Fibroblast of pulmonary artery (primary cell): ENCODE data around the gene MICU2.
A peak's percentile ranks its signal among the peaks of the same experiment; 100 is the strongest.

ENCODE experiments used
- DNase-seq: peaks from one replicate; pipeline ENCODE4 v3.0.0-alpha.2; 2010; ENCODE audit warnings: low read depth
- H3K4me3 ChIP-seq: replicated peaks from 2 replicates; pipeline ENCODE4 v1.5.1; 2011; ENCODE audit warnings: low read depth, mild to moderate bottlenecking, control low read depth, low read length, moderate library complexity
- CTCF ChIP-seq: IDR thresholded peaks from 2 replicates; pipeline ENCODE4 v1.5.1; 2011; ENCODE audit warnings: mild to moderate bottlenecking, control low read depth, low read length, inconsistent platforms; ENCODE audit errors: missing control alignments

Gene MICU2

DNA sequence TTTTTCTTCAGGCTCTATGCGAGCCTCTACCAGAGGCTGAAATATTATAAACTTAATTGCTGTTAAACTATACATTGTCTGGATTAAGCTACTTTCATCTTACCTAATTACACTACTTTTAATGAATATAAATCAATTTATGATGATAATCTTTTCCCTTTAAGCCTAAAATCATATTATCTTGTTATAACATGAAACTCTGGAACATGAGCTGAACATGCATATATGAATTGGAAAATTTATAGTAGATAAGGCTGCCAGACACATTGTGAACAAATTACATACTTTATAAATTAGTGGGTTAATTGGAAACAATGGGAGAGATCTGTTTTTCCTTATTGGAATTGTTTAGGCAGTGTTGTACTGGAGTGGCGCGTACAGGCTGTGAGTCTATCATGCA lies 99.6 kb downstream of the MICU2 start:
- H3K4me3 ChIP-seq: no peak overlapping the region
- no peak for TF ChIP-seq CTCF
- DNase-seq: no peak

- TF ChIP-seq CTCF: no peak
- no peak overlapping the region for H3K4me3 ChIP-seq
- no peak for DNase-seq
Measured at GRCh38 chr13:21501686-21502085, 102.3 kb downstream of the MICU2 start.

GRCh38 chr13:21486322-21486721 lies 117.6 kb downstream of the MICU2 start:
- no peak for TF ChIP-seq CTCF
- DNase-seq: no peak
- no peak overlapping the region for H3K4me3 ChIP-seq

GRCh38 chr13:21483748-21484147 lies 120.2 kb downstream of the MICU2 start:
- no peak overlapping the region for H3K4me3 ChIP-seq
- DNase-seq: no peak
- TF ChIP-seq CTCF: no peak

GRCh38 chr13:21481359-21481758 lies 122.6 kb downstream of the MICU2 start:
- DNase-seq: no peak
- H3K4me3 ChIP-seq: no peak overlapping the region
- TF ChIP-seq CTCF: no peak

DNA sequence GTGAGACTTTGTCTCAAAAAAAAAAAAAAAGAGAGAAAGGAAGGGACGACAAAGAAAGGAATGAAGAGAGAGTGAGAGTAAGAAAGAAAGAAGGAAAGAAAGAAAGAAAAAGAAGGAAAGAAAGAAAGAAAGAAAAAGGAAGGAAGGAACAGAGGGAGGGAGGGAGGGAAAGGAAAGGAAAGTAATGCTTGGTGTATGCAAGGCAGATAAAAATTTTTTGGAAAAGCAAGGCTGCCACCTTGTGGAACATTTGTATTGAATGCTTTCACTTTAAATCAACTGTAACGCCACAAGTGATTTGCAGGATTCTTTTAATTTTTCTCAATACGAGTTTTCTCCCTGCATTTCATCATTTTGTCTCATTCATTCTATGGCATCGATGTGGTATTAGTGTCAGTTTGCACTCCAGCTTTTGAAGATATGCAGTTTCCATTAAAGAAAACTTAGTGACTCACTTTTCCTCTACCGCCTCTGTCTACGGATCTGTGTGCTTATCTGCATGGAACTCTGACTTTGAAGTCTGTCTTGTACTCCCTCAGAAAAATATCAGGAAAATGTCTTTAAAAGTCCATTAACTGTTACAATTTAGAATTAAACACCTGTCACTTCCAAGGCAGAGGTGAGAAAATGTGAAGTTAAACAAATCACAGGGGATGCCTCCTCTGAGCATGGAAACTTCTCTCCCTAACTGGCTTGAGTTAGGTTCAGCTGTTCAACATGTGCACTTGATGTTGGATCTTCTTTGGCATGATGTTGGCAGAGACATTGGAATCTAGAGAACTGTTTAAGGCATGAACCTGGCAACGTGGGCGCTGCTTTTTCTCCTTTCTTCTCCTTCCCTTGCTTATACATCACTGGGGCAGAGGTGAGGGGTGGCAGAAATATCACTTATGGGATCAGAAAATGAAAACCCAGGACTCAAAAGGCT lies 124.8 kb downstream of the MICU2 start:
- peak overlapping the region; percentile 43 for H3K4me3 ChIP-seq
- DNase-seq: peak; percentile 88
- peak; percentile 50 for TF ChIP-seq CTCF
